H1 (cell line): ENCODE data around the gene GALC. TPM values are rescaled to one million over a fixed set of nuclear protein-coding genes. Genes with fewer than 3 reads are reported as not detected.

Experiments used
- CTCF ChIA-PET: fragments of 300-600 bp; sonication (Branson Sonifier 250); formaldehyde crosslinking; loops from one replicate; lab custom pipeline; 2021; ENCODE audit not compliant: partially characterized antibody; lab: Charles Lee
- POLR2A ChIA-PET: fragments of 300-600 bp; sonication (Branson Sonifier 250); formaldehyde crosslinking; loops from one replicate; lab custom pipeline; 2021; ENCODE audit warnings: inconsistent platforms; ENCODE audit not compliant: partially characterized antibody; lab: Charles Lee
- DNase-seq, 2 experiments: peaks; one replicate each; pipeline versions ENCODE4 v3.0.0 to v3.0.0-alpha.2; 2010 to 2022; ENCODE audit warnings: low spot score in 2 of 2, low read depth in 1 of 2, mixed read lengths in 1 of 2
- FAIRE-seq: peaks from 2 replicates; lab custom pipeline; 2011; peaks lifted over from hg19 to GRCh38; lab: Jason Lieb, UNC
- H2AFZ ChIP-seq: 2 replicates; pipeline ENCODE4 v1.8.1; 2012; ENCODE audit warnings: low read length, inconsistent platforms
- H2AK5ac ChIP-seq: 2 replicates; pipeline ENCODE4 v1.6.1; 2013; ENCODE audit warnings: low read depth, low read length
- H2BK120ac ChIP-seq: replicated peaks from 2 replicates; pipeline ENCODE3; 2013; ENCODE audit warnings: low read depth, low read length, inconsistent platforms
- H2BK12ac ChIP-seq: 2 replicates; pipeline ENCODE4 v1.6.1; 2013; ENCODE audit warnings: low read depth, low read length
- H2BK15ac ChIP-seq: 2 replicates; pipeline ENCODE4 v1.6.1; 2013; ENCODE audit warnings: low read length
- H2BK20ac ChIP-seq: 2 replicates; pipeline ENCODE4 v1.6.1; 2013; ENCODE audit warnings: low read length
- H2BK5ac ChIP-seq: 2 replicates; pipeline ENCODE4 v1.6.1; 2013; ENCODE audit warnings: low read depth, low read length
- H3K14ac ChIP-seq: 2 replicates; pipeline ENCODE4 v1.6.1; 2013; ENCODE audit warnings: inconsistent platforms; ENCODE audit not compliant: insufficient read length
- H3K18ac ChIP-seq: 2 replicates; pipeline ENCODE4 v1.6.1; 2013; ENCODE audit warnings: low read length; ENCODE audit errors: extremely low read depth
- H3K23ac ChIP-seq: 2 replicates; pipeline ENCODE4 v1.6.1; 2013; ENCODE audit warnings: inconsistent platforms; ENCODE audit not compliant: insufficient read length
- H3K23me2 ChIP-seq: 2 replicates; pipeline ENCODE4 v1.6.1; 2013; ENCODE audit warnings: low read depth, low read length
- H3K27ac ChIP-seq: 2 replicates; pipeline ENCODE4 v1.6.1; 2011; ENCODE audit warnings: low read depth, low read length, inconsistent platforms
- H3K27me3 ChIP-seq, 4 experiments: replicated peaks in 1 of 4; 1 replicate in 1 of 4; 2 replicates in 3 of 4; pipeline versions ENCODE4 v1.6.1 to v1.8.1; 2011 to 2013; ENCODE audit warnings: low read length in 3 of 4, mild to moderate bottlenecking in 3 of 4, inconsistent platforms in 2 of 4, mixed read lengths in 2 of 4, moderate library complexity in 1 of 4; ENCODE audit not compliant: control insufficient read depth in 3 of 4, insufficient read depth in 3 of 4; ENCODE audit errors: extremely low read depth in 1 of 4
- H3K36me3 ChIP-seq, 4 experiments: 2 replicates each; pipeline versions ENCODE4 v1.6.1 to v1.8.1; 2011 to 2013; ENCODE audit warnings: mild to moderate bottlenecking in 4 of 4, low read length in 3 of 4, moderate library complexity in 2 of 4, control low read depth in 1 of 4, inconsistent platforms in 1 of 4; ENCODE audit not compliant: insufficient read depth in 4 of 4, control insufficient read depth in 2 of 4
- H3K4ac ChIP-seq: replicated peaks from 2 replicates; pipeline ENCODE3; 2013; ENCODE audit warnings: low read length, low read depth, mixed read lengths, inconsistent platforms; ENCODE audit not compliant: insufficient read length
- H3K4me1 ChIP-seq, 4 experiments: replicated peaks in 1 of 4; 1 replicate in 1 of 4; 2 replicates in 3 of 4; pipeline versions ENCODE4 v1.6.1 to v1.8.1; 2011 to 2013; ENCODE audit warnings: low read length in 3 of 4, inconsistent platforms in 2 of 4, mixed read lengths in 1 of 4; ENCODE audit not compliant: insufficient read depth in 4 of 4, control insufficient read depth in 3 of 4
- H3K4me2 ChIP-seq, 2 experiments: 2 replicates each; pipeline versions ENCODE4 v1.6.1 to v1.8.1; 2011 to 2013; ENCODE audit warnings: low read depth in 2 of 2, low read length in 2 of 2, control low read depth in 1 of 2, inconsistent platforms in 1 of 2, mild to moderate bottlenecking in 1 of 2; ENCODE audit not compliant: insufficient read depth in 1 of 2
- H3K4me3 ChIP-seq, 4 experiments: fragments of 200-600, 300-600 bp in 1 of 4; sonication (generic), shearing (Covaris generic), sonication (Bioruptor Twin) in 1 of 4; 2 replicates each; pipeline versions ENCODE4 v1.5.1 to v1.8.1; 2011 to 2016; ENCODE audit warnings: low read length in 4 of 4, low read depth in 3 of 4, control low read depth in 2 of 4, inconsistent platforms in 2 of 4, mild to moderate bottlenecking in 2 of 4, mixed read lengths in 1 of 4, moderate library complexity in 1 of 4; ENCODE audit not compliant: insufficient read depth in 2 of 4; ENCODE audit errors: extremely low read depth in 1 of 4
- H3K56ac ChIP-seq: replicated peaks from 2 replicates; pipeline ENCODE3; 2013; ENCODE audit warnings: low read depth, mild to moderate bottlenecking, mixed read lengths, low read length, inconsistent platforms; ENCODE audit not compliant: insufficient read length
- H3K79me1 ChIP-seq: 2 replicates; pipeline ENCODE4 v1.6.1; 2013; ENCODE audit warnings: low read depth, low read length, control low read depth
- H3K79me2 ChIP-seq, 2 experiments: 2 replicates each; pipeline versions ENCODE4 v1.6.1 to v1.8.1; 2012 to 2013; ENCODE audit warnings: low read length in 2 of 2, mild to moderate bottlenecking in 2 of 2, inconsistent platforms in 1 of 2; ENCODE audit not compliant: insufficient read depth in 2 of 2, control insufficient read depth in 1 of 2
- H3K9ac ChIP-seq, 4 experiments: replicated peaks in 1 of 4; 1 replicate in 1 of 4; 2 replicates in 3 of 4; pipeline versions ENCODE4 v1.6.1 to v1.8.1; 2011 to 2013; ENCODE audit warnings: low read depth in 3 of 4, low read length in 3 of 4, control low read depth in 2 of 4, mild to moderate bottlenecking in 2 of 4, moderate library complexity in 2 of 4, inconsistent platforms in 1 of 4; ENCODE audit errors: extremely low read depth in 1 of 4
- H3K9me3 ChIP-seq, 2 experiments: 2 replicates each; pipeline versions ENCODE4 v1.6.1 to v1.8.1; 2012 to 2013; ENCODE audit warnings: mild to moderate bottlenecking in 2 of 2, moderate library complexity in 2 of 2, control low read depth in 1 of 2, inconsistent platforms in 1 of 2, low read depth in 1 of 2, low read length in 1 of 2, mixed read lengths in 1 of 2; ENCODE audit not compliant: insufficient read depth in 2 of 2
- H4K20me1 ChIP-seq, 2 experiments: replicated peaks in 1 of 2; 2 replicates each; pipeline versions ENCODE3 to v1.8.1; 2011 to 2013; ENCODE audit warnings: inconsistent platforms in 2 of 2, low read length in 2 of 2, mild to moderate bottlenecking in 1 of 2; ENCODE audit not compliant: insufficient read depth in 2 of 2, control insufficient read depth in 1 of 2
- H4K5ac ChIP-seq: 2 replicates; pipeline ENCODE4 v1.6.1; 2013; ENCODE audit warnings: low read length, low read depth, mixed read lengths, inconsistent platforms; ENCODE audit not compliant: insufficient read length
- H4K8ac ChIP-seq: 2 replicates; pipeline ENCODE4 v1.8.0; 2013; ENCODE audit warnings: mild to moderate bottlenecking, moderate library complexity, low read length, inconsistent platforms; ENCODE audit not compliant: insufficient read depth; ENCODE audit errors: extremely low read depth
- H4K91ac ChIP-seq: replicated peaks from 2 replicates; pipeline ENCODE3; 2013; ENCODE audit warnings: low read length, mixed read lengths, inconsistent platforms; ENCODE audit not compliant: insufficient read length
- ATF3 ChIP-seq: IDR thresholded peaks from 2 replicates; pipeline ENCODE4 v1.6.1; 2011; ENCODE audit warnings: low read depth, mild to moderate bottlenecking, low read length; ENCODE audit not compliant: insufficient read depth
- CTBP2 ChIP-seq: IDR thresholded peaks from 2 replicates; pipeline ENCODE4 v1.7.0; 2011; ENCODE audit warnings: borderline replicate concordance, mild to moderate bottlenecking, moderate library complexity, mixed read lengths, low read length; ENCODE audit not compliant: insufficient read depth, insufficient read length
- JUND ChIP-seq: IDR thresholded peaks from 2 replicates; pipeline ENCODE4 v1.6.1; 2011; ENCODE audit warnings: mild to moderate bottlenecking, improper control_type of control experiment, low read length
- NANOG ChIP-seq: IDR thresholded peaks from 2 replicates; pipeline ENCODE4 v1.6.1; 2011; ENCODE audit warnings: low read length, low read depth, mild to moderate bottlenecking, inconsistent platforms; ENCODE audit not compliant: insufficient read depth, poor library complexity, severe bottlenecking
- SUZ12 ChIP-seq: fragments of 200-600 bp; sonication (generic); IDR thresholded peaks from 2 replicates; pipeline ENCODE4 v1.6.1; 2012; ENCODE audit warnings: mild to moderate bottlenecking, inconsistent platforms, low read length, moderate library complexity, mixed read lengths
- YY1 ChIP-seq: IDR thresholded peaks from 2 replicates; pipeline ENCODE4 v1.6.1; 2011; ENCODE audit warnings: low read depth, mild to moderate bottlenecking, low read length
- WGBS, 2 experiments: shearing (Covaris generic) in 1 of 2; methylation state at CpG; one replicate each; pipeline versions ENCODE4 v1.1.6 to v1.1.7; 2013 to 2015; ENCODE audit warnings: low lambda C conversion rate in 2 of 2, mixed read lengths in 2 of 2, inconsistent platforms in 1 of 2, low coverage in 1 of 2, missing lambda C conversion rate in 1 of 2; ENCODE audit not compliant: insufficient replicate concordance in 2 of 2, insufficient coverage in 1 of 2, insufficient read length in 1 of 2; ENCODE audit errors: extremely low coverage in 1 of 2, missing lambda C conversion rate in 1 of 2; 5-methylcytosine and 5-hydroxymethylcytosine counted together
- polyA plus RNA-seq, 7 experiments: library from polyadenylated mRNA; depleted of rRNA in 3 of 7; stranded (reverse) in 5 of 7; unstranded in 2 of 7; fragments of >200 nt in 5 of 7; fragments of 200-250 nt in 2 of 7; gene quantifications; 1 replicate in 5 of 7; 2 replicates in 1 of 7; 4 replicates in 1 of 7; pipeline versions ENCODE4 v1.2.1 to v1.2.3, GENCODE V29; 2011 to 2013; ENCODE audit warnings: missing spikeins in 2 of 7, mixed read lengths in 2 of 7
- total RNA-seq: library from RNA; stranded (reverse); fragmentation: NEBNext Ultra II Directional; extraction: Animal tissue kit (Norgen Biotek cat#: 25700); gene quantifications from 2 replicates; pipeline ENCODE4 v1.2.1, GENCODE V29; 2021

The GALC gene
- total and polyA plus RNA-seq, 2 of the 8 experiments (the other 6 are each of a cell fraction or from before 2014, with no cell fraction given) = 6.1 to 12.3 TPM

GRCh38 chr14:88005050-88005481 lies 12.1 kb upstream of the GALC start, which contains the start of gene GPR65:
Gene GPR65 (plus strand): TSS chr14:88005135. CDS start chr14:88010848, 5,713 bp downstream.
- no peak within 1 kb of the TSS for H2BK120ac ChIP-seq
- no peak within 1 kb of the TSS for H2AK5ac ChIP-seq
- H3K14ac ChIP-seq = no peak within 1 kb of the TSS
- H3K4me3 ChIP-seq = no peak within 1 kb of the TSS
- no peak within 1 kb of the TSS for H3K23ac ChIP-seq
- no peak within 1 kb of the TSS for H3K9ac ChIP-seq
- no peaks in the 10 kb centered on the region for H3K27me3 ChIP-seq
- no peak within 1 kb of the TSS for H2BK15ac ChIP-seq
- no peak within 1 kb of the TSS for H2BK5ac ChIP-seq
- no peaks in the 10 kb centered on the region for H3K79me2 ChIP-seq
- H2AFZ ChIP-seq = no peak within 1 kb of the TSS
- H4K91ac ChIP-seq = no peak within 1 kb of the TSS
- H2BK12ac ChIP-seq = no peak within 1 kb of the TSS
- FAIRE-seq (no peak), DNase-seq (no peak)
- TF ChIP-seq ATF3 = no peak
- TF ChIP-seq JUND = no peak
- TF ChIP-seq YY1 = no peak
- no peak for TF ChIP-seq CTBP2
- TF ChIP-seq SUZ12 = no peak
- TF ChIP-seq NANOG = no peak
- no peak within 1 kb of the TSS for H3K18ac ChIP-seq
- H3K23me2 ChIP-seq = no peaks in the 10 kb centered on the region
- no peak within 1 kb of the TSS for H4K8ac ChIP-seq
- H3K36me3 ChIP-seq = no peaks in the 10 kb centered on the region
- H4K5ac ChIP-seq = no peak within 1 kb of the TSS
- H3K56ac ChIP-seq = no peak within 1 kb of the TSS
- POLR2A ChIA-PET = interaction anchor here (0.9 kb wide), 1 partner anchor 12 kb away, joined by 3 read pairs; the partner anchor contains the start of gene GALC
- H3K4me1 ChIP-seq = no peaks in the 10 kb centered on the region
- H3K4me2 ChIP-seq = no peak within 1 kb of the TSS
- no peaks in the 10 kb centered on the region for H4K20me1 ChIP-seq
- no peaks in the 10 kb centered on the region for H3K79me1 ChIP-seq
- no peak within 1 kb of the TSS for H3K4ac ChIP-seq
- no peak within 1 kb of the TSS for H3K27ac ChIP-seq
- CTCF ChIA-PET = interaction anchor here (0.6 to 0.7 kb wide), 2 partner anchors 79 to 184 kb away, joined by 3 read pairs; no protein-coding TSS in a partner anchor
- 93% methylated on average over 3 of the region's 3 CpGs; no CpG with 5 or more reads in 1 of the 2 experiments for WGBS, 2 experiments
- no peaks in the 10 kb centered on the region for H3K9me3 ChIP-seq
- H2BK20ac ChIP-seq = no peak within 1 kb of the TSS
